Measurements from ENCODE around the gene DIP2C.

DNA sequence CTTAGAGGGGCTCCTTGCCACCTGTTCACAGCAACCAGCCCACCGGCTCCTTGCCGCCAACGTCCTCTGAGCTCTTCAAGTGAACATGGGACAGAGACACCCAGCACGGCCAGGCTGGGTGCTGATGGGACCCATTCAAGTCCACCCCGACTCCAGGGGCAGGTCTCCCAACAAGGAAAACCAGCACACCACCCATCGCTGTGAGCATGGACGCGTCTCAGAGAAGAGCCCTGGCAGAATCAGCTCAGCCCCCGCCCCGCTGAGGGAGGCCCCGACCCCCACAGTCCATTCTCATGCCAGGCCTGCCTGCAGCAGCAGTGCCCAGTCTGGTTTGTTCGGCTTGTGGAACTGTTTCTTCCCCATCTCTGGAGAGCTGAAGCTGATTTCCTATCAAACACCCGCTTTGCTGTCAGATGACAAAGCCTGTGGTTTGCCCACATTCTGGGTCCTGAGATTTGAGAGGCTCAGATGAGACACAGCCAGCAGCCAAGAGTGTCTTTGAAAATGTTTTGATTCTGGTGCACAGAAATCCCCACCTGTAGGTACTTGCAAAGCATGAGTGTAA is 337.6 kb downstream of the DIP2C start:
- no peak for TF ChIP-seq POLR2AphosphoS5 (IDR thresholded peaks at IDR 0.05)
- TF ChIP-seq, protein P1, sequence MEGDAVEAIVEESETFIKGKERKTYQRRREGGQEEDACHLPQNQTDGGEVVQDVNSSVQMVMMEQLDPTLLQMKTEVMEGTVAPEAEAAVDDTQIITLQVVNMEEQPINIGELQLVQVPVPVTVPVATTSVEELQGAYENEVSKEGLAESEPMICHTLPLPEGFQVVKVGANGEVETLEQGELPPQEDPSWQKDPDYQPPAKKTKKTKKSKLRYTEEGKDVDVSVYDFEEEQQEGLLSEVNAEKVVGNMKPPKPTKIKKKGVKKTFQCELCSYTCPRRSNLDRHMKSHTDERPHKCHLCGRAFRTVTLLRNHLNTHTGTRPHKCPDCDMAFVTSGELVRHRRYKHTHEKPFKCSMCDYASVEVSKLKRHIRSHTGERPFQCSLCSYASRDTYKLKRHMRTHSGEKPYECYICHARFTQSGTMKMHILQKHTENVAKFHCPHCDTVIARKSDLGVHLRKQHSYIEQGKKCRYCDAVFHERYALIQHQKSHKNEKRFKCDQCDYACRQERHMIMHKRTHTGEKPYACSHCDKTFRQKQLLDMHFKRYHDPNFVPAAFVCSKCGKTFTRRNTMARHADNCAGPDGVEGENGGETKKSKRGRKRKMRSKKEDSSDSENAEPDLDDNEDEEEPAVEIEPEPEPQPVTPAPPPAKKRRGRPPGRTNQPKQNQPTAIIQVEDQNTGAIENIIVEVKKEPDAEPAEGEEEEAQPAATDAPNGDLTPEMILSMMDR (IDR thresholded peaks at IDR 0.05), result no peak

All from transverse colon (tissue), 4 donors.